Measurements from ENCODE around the gene DENND1A.

DENND1A gene

DNA sequence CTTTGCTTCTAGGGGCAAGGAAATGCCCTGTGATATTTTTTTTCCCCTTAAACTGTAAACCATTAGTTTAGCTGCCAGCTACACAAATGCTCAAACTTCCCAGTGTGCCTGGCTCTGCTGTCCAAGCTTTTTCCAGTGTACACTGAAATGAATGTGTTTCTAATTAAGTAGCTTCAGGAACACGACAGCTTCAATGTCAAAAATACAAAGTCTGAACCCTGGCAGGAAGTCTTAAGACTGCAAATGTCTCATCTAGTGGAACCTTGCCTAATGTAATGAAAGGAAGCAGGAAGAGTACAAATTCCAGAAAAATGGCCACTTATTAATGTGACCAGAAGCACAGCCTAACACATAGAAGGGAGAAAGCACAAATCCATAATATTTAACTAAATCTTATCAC is 318.7 kb downstream of the DENND1A start:
- DNase-seq (ENCODE audit: low spot score) = no peak

DNA sequence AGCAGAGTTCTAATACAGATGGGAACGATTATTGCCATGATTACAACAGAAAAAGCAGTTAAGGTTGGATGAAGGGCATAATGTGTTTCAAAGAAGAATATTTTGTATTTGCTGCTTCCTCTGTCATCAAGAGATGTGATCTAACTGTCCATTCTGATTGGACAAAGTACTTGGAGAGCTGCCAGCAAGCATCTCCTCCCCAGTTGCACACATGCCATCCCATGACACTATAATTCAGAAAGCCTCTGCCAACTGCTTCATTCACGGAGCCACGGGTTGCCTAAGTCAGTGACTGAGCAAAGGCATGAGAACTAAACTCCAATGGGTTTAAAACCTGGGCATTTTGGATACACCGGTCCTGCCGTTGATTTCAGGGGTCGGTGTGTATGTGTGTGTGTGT is 320.1 kb downstream of the DENND1A start:
- no peak for DNase-seq (ENCODE audit: low spot score)

DNA sequence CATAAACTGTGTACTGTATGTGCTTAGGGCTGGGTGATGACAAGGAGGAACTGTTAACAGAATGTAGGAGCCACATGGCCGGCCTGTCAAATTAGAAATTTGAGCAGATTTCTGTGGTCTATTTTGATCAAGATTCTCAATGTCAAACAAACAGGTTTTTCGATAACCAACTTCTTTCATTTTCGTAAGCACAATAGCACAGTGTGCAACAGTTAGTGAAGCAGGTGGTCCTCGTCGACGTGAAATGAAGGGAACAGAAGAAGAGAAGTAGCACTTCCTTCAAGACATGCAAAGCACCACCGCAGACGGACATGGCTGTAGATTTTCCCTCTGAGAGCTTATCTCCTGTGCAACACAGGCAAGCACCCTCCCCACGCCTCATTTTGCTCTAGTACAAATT is 321.8 kb downstream of the DENND1A start:
- no peak for DNase-seq (ENCODE audit: low spot score)

DNA sequence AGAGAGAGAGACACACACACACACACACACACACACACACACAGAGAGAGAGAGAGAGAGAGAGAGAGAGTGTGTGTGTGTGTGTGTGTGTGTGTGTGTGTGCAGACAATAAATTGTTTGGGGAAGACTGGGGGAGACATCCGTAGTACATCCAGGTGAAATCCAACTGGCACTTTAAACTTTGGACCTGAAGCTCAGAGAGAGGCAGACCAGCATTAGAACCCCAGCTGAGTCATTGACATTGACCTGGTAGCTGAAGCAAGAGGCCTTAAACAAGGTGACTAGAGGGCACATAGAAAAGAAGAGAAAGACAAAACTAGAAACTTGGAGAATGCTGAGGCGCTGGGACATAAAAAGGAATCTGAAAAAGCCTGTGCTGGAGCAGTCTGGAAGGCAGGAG is 322.4 kb downstream of the DENND1A start:
- DNase-seq (ENCODE audit: low spot score) = no peak

DNA sequence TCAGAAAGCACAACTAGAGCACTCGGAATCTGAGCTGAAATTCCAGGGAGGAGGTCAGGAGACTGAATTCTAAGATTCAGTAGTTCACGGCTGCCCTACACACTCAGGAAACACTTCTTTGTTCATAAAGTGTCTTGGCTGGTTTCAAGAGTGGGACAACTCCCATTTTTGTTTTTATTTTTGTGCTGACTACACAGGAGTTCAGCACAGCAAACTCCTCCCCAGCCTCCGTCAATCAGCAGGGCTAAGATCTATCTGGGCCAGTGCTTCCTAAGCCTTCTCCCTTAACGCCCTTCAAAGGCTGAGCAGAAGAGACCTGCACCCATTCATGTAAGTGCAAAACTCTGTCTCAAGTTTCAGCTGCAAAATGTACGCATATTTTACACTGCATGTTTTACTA is 323.8 kb downstream of the DENND1A start:
- DNase-seq (ENCODE audit: low spot score) = no peak

DNA sequence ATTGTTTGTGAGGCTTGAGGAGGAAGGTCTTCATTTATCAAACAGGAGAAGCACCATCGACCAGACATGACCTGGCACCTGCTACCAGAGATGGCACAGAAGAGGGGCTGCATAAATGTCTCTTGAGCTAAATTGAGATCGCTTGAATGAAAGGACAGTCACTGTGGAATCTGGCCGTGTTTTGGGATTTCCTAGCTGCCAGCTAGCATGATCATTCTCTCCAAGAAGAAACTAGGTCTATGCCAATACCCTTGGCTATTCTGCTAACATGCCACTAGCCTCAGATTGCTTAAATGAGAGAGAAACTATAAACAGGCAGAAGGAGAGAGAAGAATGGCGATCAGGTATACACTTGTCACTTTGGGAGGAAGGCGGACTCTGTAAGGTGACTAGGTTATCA is 324.6 kb downstream of the DENND1A start:
- no peak for DNase-seq (ENCODE audit: low spot score)

DNA sequence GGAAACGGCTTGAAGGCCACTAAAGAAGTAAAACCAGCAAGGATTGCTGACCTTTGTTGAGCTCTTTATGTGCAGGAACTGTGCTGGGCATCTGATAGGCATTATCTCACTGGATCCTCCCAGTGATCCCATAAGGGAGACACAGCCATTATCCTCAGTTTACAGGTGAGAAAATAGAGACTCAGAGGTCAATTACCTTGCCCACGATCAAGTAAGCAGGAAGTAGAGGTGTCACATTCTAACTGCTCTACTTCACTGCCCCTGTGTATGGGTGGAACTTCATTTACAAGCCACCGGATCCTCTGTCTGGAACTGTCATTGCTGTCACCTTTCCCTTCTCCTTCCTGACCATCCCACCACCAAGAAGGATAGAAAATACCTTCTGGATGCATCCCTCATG is 325.1 kb downstream of the DENND1A start:
- no peak for DNase-seq (ENCODE audit: low spot score)

DNA sequence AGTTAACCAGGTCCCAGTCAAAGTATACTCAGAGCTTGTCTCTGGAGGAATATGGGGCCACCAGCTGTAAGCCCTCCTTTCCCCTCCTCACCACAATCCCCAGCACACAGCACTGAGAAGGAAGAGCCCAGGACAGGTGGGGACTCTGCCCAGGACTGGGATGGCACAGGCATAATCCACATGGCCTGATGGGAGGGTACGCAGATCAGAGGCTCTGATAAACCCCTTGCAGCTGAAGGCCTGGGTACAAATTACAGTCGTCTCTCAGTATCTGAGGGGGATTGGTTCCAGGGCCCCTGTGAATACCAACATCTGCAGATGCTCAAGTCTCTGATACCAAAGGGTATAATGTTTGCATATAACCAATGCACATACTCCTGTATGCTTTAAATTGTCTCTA is 328.1 kb downstream of the DENND1A start:
- no peak for DNase-seq (ENCODE audit: low spot score)

DNA sequence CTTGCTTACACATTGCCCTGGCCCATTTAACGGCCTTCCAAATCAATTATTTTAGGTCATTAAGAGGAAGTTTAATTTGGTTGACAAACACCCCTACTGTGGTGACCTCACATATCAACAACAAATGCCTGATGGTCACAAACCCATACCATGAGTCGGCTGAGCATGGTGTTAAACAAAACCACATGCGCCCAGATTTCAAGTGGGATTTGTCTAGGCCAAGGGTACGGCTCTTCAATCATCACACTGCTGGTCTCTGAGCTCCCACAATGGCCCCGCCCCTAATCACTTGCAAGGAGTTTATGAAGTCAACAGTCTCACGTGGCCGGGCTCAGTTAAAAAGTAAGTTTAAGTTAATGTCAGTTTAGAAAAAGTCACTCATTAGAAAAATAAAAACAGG is 330.1 kb downstream of the DENND1A start:
- DNase-seq (ENCODE audit: low spot score) = no peak

DNA sequence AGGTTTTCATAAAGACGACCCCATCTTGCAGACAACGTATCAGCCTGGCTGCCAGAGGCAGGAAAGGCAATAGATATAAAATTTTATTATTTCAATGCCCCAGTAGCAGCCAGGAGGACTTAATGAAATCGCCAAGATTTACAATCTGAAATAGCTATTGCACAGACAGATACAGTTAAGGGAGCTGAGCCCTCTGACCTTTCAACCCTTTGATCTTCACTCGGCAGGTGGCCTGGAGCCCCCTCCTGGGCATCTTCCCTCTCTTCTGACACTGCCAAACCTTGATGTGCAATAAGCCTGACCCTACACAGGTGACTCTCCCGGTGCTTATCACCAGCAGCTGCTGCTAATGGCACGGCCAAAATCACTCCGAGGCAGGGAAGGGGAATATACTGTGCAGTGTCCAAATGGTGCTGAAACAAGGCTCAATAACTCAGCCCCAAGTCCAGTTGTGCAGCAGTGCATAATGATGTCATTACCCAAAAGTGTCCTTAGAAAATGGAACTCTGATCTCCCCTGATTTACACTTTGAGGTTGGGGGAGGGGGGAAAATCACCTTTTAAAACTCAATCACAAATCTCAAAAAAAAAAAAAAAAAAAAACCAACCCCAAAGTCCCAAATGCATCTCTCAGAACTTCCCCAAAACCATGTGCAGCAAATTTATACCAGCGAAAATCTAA is 331.9 kb downstream of the DENND1A start:
- DNase-seq (ENCODE audit: low spot score) = no peak

DNA sequence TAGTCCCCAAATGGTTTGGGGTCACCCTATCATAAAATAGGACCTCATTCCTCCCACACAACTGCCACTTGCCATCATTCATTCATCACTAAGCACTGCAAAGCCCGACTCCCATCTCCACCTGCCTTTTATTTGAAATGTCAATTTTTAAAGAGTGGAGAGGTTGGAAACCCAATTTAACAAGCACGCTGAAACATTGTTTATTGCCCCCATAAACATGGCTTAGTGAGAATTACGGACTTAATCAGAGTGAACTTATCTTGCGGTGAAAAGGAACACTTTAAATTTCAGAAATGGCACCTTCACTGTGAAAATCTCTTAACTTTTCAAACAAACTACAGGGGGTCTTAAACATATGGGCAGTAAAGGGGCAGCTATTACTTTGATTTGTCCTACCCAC is 332.9 kb downstream of the DENND1A start:
- no peak for DNase-seq (ENCODE audit: low spot score)

DNA sequence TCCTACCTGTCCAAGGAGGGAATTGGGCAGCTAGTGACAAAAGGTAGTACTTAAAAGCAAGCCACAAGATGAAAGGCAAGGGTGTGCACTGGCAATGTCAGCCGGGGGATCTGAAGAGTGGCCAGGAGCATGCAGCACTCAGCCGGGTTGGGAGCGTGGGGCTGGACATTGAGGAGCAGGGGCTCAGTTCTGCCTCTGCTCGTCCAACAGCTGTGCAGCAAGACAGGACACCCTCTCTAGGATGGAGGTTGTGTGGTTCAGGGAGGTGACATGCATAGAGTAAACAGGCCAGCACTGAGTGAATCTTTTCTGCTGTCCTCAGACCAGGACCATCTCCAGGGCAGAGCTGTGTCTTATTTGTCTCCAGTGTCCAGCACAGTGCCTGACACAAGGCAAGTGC is 338.6 kb downstream of the DENND1A start:
- DNase-seq (ENCODE audit: low spot score) = no peak

DNA sequence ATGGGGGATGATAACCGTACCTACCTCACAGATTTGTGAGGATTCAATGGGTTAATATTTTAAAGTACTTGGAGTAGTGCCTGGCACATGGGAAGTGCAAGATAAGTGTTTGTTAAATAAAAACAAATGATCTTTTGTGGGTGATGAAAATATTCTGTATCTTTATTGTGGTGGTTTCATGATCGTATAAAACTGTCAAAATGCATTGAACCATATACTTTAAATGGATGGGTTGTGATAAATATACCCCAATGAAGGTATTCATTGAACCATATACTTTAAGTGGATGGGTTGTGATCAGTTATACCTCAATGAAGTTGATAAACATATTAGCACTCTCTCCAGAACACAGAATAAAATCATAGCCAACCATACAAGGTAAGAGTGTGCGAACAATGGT is 339.4 kb downstream of the DENND1A start:
- no peak for DNase-seq (ENCODE audit: low spot score)

DNA sequence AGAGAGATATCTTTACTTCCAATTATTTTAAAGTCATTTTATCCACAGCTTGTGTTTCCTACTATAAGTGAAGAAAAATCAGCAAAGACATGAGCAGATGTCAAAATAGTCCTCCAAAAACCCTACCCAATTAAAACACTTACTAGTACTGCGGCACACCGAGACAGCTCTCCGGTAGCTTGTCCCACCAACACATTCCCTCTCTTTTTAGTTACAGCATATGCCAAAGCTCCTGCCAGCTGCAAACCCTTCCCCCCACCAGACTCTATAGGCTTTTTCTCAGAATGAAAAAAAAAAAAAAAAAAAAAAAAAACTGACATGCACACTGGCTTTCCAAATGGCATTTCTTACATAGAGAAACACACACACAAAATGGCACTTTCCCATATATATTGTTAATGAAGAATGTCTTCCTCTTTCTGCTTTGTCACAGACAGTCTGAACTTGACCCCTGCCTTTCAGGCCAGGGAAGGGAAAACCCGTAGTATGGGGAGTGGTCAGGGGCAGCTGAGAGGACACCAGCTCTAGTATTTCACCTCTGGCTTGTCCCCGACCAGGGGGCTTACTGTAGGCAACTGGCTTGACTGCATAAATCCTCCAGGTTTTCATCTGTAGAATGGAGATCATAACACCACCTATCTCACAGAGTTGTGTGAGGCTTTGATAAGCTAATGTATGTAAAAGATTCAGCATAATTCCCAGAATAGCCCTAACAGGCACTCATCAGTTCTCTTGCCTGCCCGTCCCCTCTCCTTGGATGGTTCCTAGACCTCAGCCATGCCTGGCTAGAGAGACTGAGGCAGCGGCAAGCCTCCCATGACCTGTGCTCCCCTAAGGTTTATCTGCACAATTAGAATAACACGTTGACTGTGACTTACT is 340.3 kb downstream of the DENND1A start:
- DNase-seq (ENCODE audit: low spot score) = no peak

DNA sequence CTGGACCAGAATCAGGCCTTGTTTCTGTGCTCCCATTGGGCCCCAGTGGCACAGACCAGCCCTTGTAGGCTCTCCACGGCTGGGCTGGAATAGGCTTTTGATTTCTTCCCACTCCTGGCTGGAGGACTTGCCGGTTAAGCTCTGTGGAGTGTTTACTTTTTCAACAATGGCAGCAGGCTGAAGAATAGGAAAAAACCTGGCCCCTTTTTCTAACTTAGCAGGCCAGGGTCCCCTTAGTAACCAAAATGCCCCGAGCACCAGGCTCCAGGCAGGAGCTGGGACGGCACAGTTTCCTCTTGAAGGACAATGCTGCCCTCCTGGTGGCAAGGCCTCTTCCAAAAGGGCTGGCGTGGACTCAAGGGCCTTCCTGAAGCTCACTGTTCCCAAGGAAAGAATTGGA is 343.7 kb downstream of the DENND1A start:
- no peak for DNase-seq (ENCODE audit: low spot score)

DNA sequence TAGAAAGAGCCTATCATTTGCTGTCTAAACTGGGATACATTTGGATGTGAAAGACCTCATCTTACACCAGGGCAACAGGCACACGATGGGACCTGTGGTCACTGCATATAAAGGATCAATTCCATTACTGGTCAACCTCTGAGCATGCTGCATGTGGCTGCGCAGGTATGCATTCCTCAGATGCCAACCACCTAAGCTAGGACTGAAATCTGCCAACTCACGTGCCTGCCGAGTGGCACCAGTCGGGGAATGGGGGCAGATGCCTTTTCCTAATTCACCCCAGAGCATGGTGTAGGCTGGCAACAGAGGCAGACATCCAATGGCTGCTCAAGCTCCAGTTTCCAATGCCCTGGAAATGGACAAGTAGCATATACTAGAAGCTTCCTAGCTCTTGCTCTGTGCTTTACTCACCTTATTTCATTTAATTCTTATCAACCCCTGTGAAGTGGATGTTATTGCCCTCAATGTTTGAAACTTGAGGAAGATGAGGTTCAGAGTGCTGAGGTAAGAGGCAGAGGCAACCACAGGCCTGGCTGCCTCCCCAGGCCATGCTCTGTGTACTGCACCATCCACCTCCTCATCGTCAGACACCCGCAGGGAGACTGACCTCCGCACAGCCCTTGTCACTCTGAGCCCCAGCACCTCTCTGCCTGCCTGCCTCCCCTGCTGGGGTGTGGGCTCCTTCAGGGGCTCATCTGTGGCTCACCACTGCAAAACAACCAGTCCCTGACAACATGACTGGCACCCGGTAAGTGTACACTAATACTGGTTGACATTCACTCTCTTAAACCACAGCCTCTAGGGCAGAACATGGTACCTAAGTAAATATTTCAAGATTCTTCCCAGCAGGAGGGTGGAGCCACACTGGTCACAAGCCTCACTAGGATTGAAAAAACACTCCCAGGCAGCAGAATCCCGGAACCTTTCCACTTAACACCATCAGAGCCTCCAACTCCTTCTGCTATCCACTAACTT is 345.4 kb downstream of the DENND1A start:
- no peak for DNase-seq (ENCODE audit: low spot score)

DNA sequence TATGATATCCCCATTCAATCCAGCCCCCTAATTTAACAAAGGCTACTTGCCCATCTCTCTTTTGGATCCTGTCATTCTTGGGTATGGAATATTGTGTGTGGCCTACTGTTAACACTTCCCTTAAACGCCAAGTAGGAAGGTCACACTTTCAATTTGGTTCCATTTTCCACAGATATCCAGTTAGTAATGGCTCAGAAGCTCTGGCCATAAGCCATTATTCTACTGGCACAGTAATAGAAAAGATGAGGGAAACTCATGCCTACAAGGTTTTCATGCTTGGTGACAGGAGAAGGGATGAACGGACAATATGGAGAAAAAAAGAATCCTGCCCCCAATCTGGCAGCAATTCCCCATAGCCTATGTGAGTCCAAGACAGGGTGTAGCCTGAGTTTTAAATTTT is 346.3 kb downstream of the DENND1A start:
- no peak for DNase-seq (ENCODE audit: low spot score)

DNA sequence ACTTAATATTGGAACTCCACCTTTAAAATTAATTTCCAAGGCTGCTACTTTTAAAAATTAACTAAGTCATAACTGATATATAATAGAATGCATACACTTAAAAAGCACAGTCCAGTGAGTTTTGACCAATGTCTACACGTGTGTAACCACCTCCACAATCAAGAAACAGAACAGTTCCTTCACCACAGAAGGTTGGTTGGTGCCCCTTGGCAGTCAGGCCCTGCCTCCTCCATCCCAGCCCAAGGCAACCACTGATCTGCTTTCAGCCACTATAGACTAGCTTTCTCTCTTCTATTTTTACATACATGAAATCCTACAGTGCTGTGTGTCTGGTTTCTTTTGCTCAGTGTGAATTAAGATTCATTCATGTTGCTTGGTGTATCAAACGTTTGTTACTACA is 358.7 kb downstream of the DENND1A start:
- no peak for DNase-seq (ENCODE audit: low spot score)

DNA sequence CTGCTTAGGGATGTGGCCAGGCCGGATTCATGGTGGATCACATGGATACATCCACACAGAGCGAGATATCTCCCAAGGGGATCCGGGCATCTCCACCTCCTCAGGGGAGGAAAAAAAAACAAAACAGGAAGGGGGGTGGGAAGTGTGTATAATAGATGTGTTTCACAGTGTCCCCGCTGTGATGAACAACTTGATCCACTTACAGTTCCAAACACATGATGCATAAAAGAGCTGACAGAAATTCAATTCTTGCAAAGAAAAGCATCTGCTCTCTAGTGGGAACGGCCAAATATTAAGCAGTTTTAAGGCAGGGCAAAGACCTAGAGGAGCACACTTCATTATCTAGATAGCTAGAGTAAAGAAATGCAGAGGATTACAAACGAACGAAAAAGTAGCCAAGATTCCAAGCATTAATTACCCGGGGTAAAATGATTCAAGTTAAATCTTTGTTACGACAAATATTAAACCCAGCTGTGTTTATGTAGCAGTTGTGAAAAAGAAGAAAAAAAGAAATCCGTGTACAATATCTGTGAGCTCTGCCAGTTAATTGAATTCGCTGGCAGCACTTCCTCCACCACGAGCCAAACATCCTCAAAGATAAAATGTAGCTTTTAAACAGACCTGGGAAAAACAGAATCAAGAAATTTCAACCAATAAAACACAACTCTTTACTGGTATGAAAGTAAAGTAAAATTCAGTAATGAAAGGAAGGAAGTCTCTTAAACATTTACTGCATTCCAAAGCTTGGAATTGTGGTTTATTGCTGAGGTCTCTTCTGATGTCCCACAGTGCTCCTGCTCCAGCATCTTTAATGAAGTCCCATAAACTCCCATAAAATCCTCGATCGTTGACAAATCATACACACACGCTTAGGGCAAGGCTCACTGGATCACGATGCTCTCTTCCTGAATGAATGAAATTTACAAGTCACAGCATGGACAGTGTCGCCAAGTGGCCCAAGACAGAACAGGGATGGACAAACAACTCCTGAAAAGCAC is 360.9 kb downstream of the DENND1A start:
- DNase-seq (ENCODE audit: low spot score) = no peak

DNA sequence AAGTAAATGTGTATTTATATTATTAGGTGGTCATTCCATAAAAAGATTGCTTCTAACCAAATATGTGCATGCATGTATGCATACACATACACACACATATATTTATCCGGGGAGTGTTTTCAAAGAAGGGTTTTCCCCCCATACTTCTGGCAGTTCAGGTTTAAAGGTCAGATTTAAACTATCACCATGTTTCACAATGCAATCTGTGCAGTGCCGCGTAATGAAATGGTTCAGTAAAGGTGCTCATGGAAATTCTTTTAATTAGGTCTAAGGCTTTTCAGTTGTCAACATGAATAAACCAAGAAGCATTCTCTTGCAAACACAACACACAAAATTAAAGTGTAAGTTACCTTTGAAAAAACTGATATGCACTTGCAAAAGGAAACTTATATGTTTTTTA is 362.9 kb downstream of the DENND1A start:
- no peak for DNase-seq (ENCODE audit: low spot score)

DNA sequence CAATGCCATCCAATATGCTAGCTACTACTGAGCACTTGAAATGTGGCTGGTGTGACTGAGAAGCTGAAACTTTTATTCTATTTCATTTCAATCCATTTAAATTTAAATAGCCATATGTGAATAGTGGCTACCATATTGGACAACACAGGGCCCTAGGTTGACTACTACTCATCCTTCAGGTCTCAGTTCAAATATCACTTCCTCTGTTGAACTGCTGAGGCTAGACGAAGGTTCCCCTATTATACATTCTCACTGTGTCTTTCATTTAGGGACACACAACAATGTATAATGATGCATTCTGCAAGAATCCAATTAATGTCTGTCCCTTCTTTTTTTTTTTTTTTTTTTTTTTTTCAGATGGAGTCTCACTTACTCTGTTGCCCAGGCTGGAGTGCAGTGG is 365.3 kb downstream of the DENND1A start:
- DNase-seq (ENCODE audit: low spot score) = no peak
